22Rv1 (cell line): Measurements from ENCODE around the gene CIAO2B.

ENCODE experiments used
- CTCF ChIP-seq: fragments of 450-650 bp; IDR thresholded peaks from 2 replicates; pipeline ENCODE4 v1.5.1; 2017; ENCODE audit warnings: mild to moderate bottlenecking
- ZFX ChIP-seq: fragments of 450-650 bp; IDR thresholded peaks from 2 replicates; pipeline ENCODE4 v1.6.1; 2017; ENCODE audit warnings: antibody characterized with exemption, borderline replicate concordance

- TF ChIP-seq CTCF (no peak), ZFX (no peak)
Observed at GRCh38 chr16:66906916-66907836, 27.0 kb downstream of the CIAO2B start.
